ENCODE data around the gene CLN6. TPM values are rescaled to one million over a fixed set of nuclear protein-coding genes. Genes with fewer than 3 reads are reported as not detected.
"Not testable (repeated sequence)": the region's sequence is repeated elsewhere in the genome, so short reads cannot be mapped to it uniquely, and the experiment has no call there.

The CLN6 gene
- total and polyA plus RNA-seq, 4 donors, result 5.3 to 16.8 (median 9.8) TPM

- no peak overlapping the region for H3K4me3 ChIP-seq (ENCODE audit: low read length in 2 of 2)
- no peaks in the 10 kb centered on the region for H3K27me3 ChIP-seq (ENCODE audit: control insufficient read depth in 1 of 2, insufficient read depth in 2 of 2, low read length in 1 of 2)
- H3K4me1 ChIP-seq (ENCODE audit: control insufficient read depth in 1 of 2, insufficient read depth in 2 of 2, low read length in 2 of 2), result no peaks in the 10 kb centered on the region
- 96 to 97% methylated on average over 17 of the region's 17 CpGs for WGBS, 2 donors
- no peaks in the 10 kb centered on the region for H3K36me3 ChIP-seq (ENCODE audit: control insufficient read depth in 1 of 2, insufficient read depth in 2 of 2, low read length in 1 of 2)
- H3K9me3 ChIP-seq (ENCODE audit: control insufficient read depth, low read length), result no peaks in the 10 kb centered on the region
- no peak overlapping the region for H3K27ac ChIP-seq (ENCODE audit: low read depth in 1 of 2, low read length in 2 of 2)
- DNase-seq (peak; percentile 25 to 59), ATAC-seq (ENCODE audit: low FRiP score) (no peak)
- intact Hi-C loops (cut with DNase I), result loop anchor here in 1 of 2 donors (5.0 kb wide), 1 partner anchor 352 kb away; no protein-coding TSS in a partner anchor
Measured at GRCh38 chr15:68213991-68214837, 15.3 kb downstream of the CLN6 start.

GRCh38 chr15:68213491-68213845 lies 16.1 kb downstream of the CLN6 start:
- not testable (repeated sequence) for H3K4me1 ChIP-seq (ENCODE audit: control insufficient read depth in 1 of 2, insufficient read depth in 2 of 2, low read length in 2 of 2); ATAC-seq (ENCODE audit: low FRiP score); H3K9me3 ChIP-seq (ENCODE audit: control insufficient read depth, low read length); H3K4me3 ChIP-seq (ENCODE audit: low read length in 2 of 2); H3K27me3 ChIP-seq (ENCODE audit: control insufficient read depth in 1 of 2, insufficient read depth in 2 of 2, low read length in 1 of 2); H3K36me3 ChIP-seq (ENCODE audit: control insufficient read depth in 1 of 2, insufficient read depth in 2 of 2, low read length in 1 of 2); H3K27ac ChIP-seq (ENCODE audit: low read depth in 1 of 2, low read length in 2 of 2)
- WGBS, 2 donors, result 91 to 95% methylated on average over 6 of the region's 6 CpGs
- peak; percentile 12 to 28 for DNase-seq
- intact Hi-C loops (cut with DNase I), result loop anchor here in 1 of 2 donors (5.0 kb wide), 1 partner anchor 351 kb away; no protein-coding TSS in a partner anchor

GRCh38 chr15:68211656-68212320 lies 17.7 kb downstream of the CLN6 start:
- H3K4me3 ChIP-seq (ENCODE audit: low read length in 2 of 2), result no peak overlapping the region
- no peaks in the 10 kb centered on the region for H3K9me3 ChIP-seq (ENCODE audit: control insufficient read depth, low read length)
- 94% methylated on average over 14 of the region's 14 CpGs for WGBS, 2 donors
- peak; percentile 21 to 69 for DNase-seq
- no peaks in the 10 kb centered on the region for H3K4me1 ChIP-seq (ENCODE audit: control insufficient read depth in 1 of 2, insufficient read depth in 2 of 2, low read length in 2 of 2)
- peaks cover 0 to 2% of the 10 kb centered on the region in 2 donors for H3K36me3 ChIP-seq (ENCODE audit: control insufficient read depth in 1 of 2, insufficient read depth in 2 of 2, low read length in 1 of 2)
- no peak overlapping the region for H3K27ac ChIP-seq (ENCODE audit: low read depth in 1 of 2, low read length in 2 of 2)
- ATAC-seq (ENCODE audit: low FRiP score), result no peak
- intact Hi-C loops (cut with DNase I), result loop anchor here (2.0 to 5.0 kb wide), 2 partner anchors 349 kb away; no protein-coding TSS in a partner anchor
- no peaks in the 10 kb centered on the region for H3K27me3 ChIP-seq (ENCODE audit: control insufficient read depth in 1 of 2, insufficient read depth in 2 of 2, low read length in 1 of 2)

GRCh38 chr15:68210821-68211655 lies 18.5 kb downstream of the CLN6 start:
- no peaks in the 10 kb centered on the region for H3K4me1 ChIP-seq (ENCODE audit: control insufficient read depth in 1 of 2, insufficient read depth in 2 of 2, low read length in 2 of 2)
- WGBS, 2 donors, result 37 to 39% methylated on average over 20 to 23 of the region's 23 CpGs
- peaks cover 0 to 2% of the 10 kb centered on the region in 2 donors for H3K36me3 ChIP-seq (ENCODE audit: control insufficient read depth in 1 of 2, insufficient read depth in 2 of 2, low read length in 1 of 2)
- ATAC-seq (ENCODE audit: low FRiP score) (peak; percentile 71), DNase-seq (peak; percentile 79 to 91)
- H3K27ac ChIP-seq (ENCODE audit: low read depth in 1 of 2, low read length in 2 of 2), result no peak overlapping the region
- intact Hi-C loops (cut with DNase I), result loop anchor here (2.0 to 5.0 kb wide), 2 partner anchors 348 to 349 kb away; no protein-coding TSS in a partner anchor
- no peaks in the 10 kb centered on the region for H3K27me3 ChIP-seq (ENCODE audit: control insufficient read depth in 1 of 2, insufficient read depth in 2 of 2, low read length in 1 of 2)
- H3K4me3 ChIP-seq (ENCODE audit: low read length in 2 of 2), result no peak overlapping the region
- no peaks in the 10 kb centered on the region for H3K9me3 ChIP-seq (ENCODE audit: control insufficient read depth, low read length)

GRCh38 chr15:68210409-68210756 lies 19.1 kb downstream of the CLN6 start:
- no peak for DNase-seq
- Histone ChIP-seq H3K36me3 (ENCODE audit: control insufficient read depth in 1 of 2, insufficient read depth in 2 of 2, low read length in 1 of 2) (peaks cover 0 to 2% of the 10 kb centered on the region in 2 donors), H3K27ac (ENCODE audit: low read depth in 1 of 2, low read length in 2 of 2) (no peak overlapping the region), H3K9me3 (ENCODE audit: control insufficient read depth, low read length) (no peaks in the 10 kb centered on the region), H3K27me3 (ENCODE audit: control insufficient read depth in 1 of 2, insufficient read depth in 2 of 2, low read length in 1 of 2) (no peaks in the 10 kb centered on the region), H3K4me3 (ENCODE audit: low read length in 2 of 2) (no peak overlapping the region), H3K4me1 (ENCODE audit: control insufficient read depth in 1 of 2, insufficient read depth in 2 of 2, low read length in 2 of 2) (no peaks in the 10 kb centered on the region)
- no peak for ATAC-seq (ENCODE audit: low FRiP score)
- WGBS, 2 donors, result 62 to 69% methylated on average over 9 of the region's 9 CpGs
- intact Hi-C loops (cut with DNase I), result loop anchor here (2.0 to 5.0 kb wide), 2 partner anchors 348 kb away; no protein-coding TSS in a partner anchor

- WGBS, 2 donors, result 84 to 86% methylated on average over 13 of the region's 13 CpGs
- no peak overlapping the region for H3K27ac ChIP-seq (ENCODE audit: low read depth in 1 of 2, low read length in 2 of 2)
- DNase-seq, result peak; percentile 45 to 64
- peaks cover 0 to 2% of the 10 kb centered on the region in 2 donors for H3K36me3 ChIP-seq (ENCODE audit: control insufficient read depth in 1 of 2, insufficient read depth in 2 of 2, low read length in 1 of 2)
- no peaks in the 10 kb centered on the region for H3K9me3 ChIP-seq (ENCODE audit: control insufficient read depth, low read length)
- intact Hi-C loops (cut with DNase I), result loop anchor here (2.0 to 5.0 kb wide), 2 partner anchors 347 to 348 kb away; no protein-coding TSS in a partner anchor
- no peaks in the 10 kb centered on the region for H3K27me3 ChIP-seq (ENCODE audit: control insufficient read depth in 1 of 2, insufficient read depth in 2 of 2, low read length in 1 of 2)
- no peak overlapping the region for H3K4me3 ChIP-seq (ENCODE audit: low read length in 2 of 2)
- no peak for ATAC-seq (ENCODE audit: low FRiP score)
- H3K4me1 ChIP-seq (ENCODE audit: control insufficient read depth in 1 of 2, insufficient read depth in 2 of 2, low read length in 2 of 2), result peaks cover 0 to 2% of the 10 kb centered on the region in 2 donors
Measured at GRCh38 chr15:68209735-68210408, 19.7 kb downstream of the CLN6 start.

- H3K4me3 ChIP-seq (ENCODE audit: low read length in 2 of 2), result no peak overlapping the region
- peaks cover 0 to 4% of the 10 kb centered on the region in 2 donors for H3K4me1 ChIP-seq (ENCODE audit: control insufficient read depth in 1 of 2, insufficient read depth in 2 of 2, low read length in 2 of 2)
- no peaks in the 10 kb centered on the region for H3K27me3 ChIP-seq (ENCODE audit: control insufficient read depth in 1 of 2, insufficient read depth in 2 of 2, low read length in 1 of 2)
- 84 to 88% methylated on average over 7 of the region's 7 CpGs for WGBS, 2 donors
- H3K9me3 ChIP-seq (ENCODE audit: control insufficient read depth, low read length), result no peaks in the 10 kb centered on the region
- no peak overlapping the region for H3K27ac ChIP-seq (ENCODE audit: low read depth in 1 of 2, low read length in 2 of 2)
- intact Hi-C loops (cut with DNase I), result no loop called here
- ATAC-seq (ENCODE audit: low FRiP score) (no peak), DNase-seq (peak; percentile 29 to 69)
- peaks cover 0 to 2% of the 10 kb centered on the region in 2 donors for H3K36me3 ChIP-seq (ENCODE audit: control insufficient read depth in 1 of 2, insufficient read depth in 2 of 2, low read length in 1 of 2)
Measured at GRCh38 chr15:68209272-68209671, 20.3 kb downstream of the CLN6 start.
